ENCODE measurements around the gene EVC2. TPM values are rescaled to one million over a fixed set of nuclear protein-coding genes. Genes with fewer than 3 reads are reported as not detected.

Gene EVC2
- total and polyA plus RNA-seq, 2 of the 4 experiments (the other 2 are of a cell fraction) = 2.7 to 5.9 TPM

DNA sequence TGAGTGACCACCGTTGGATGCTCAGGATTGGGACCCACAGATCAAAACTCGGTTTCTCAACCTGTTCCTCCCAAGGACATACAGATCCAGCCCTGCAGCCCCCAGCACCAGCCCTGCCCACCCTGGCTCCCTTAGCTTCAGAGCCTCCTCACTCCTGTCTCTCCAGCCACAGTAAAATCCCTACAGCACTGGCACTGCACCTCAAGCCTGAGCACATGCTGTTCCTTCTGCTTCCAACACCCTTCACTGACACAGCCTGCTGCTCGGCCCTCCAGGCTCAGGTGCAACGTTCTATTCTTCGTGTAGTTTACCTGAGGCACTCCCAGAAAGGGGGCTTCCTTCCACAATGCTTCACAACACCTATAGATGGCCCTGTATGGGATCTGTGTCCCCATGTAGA lies 163.6 kb downstream of the EVC2 start:
- no peak overlapping the region for H4K5ac ChIP-seq (ENCODE audit: low read depth, low read length)
- H3K4me2 ChIP-seq (ENCODE audit: low read depth, low read length) = no peak overlapping the region
- H3K14ac ChIP-seq (replicated peaks; ENCODE audit: low read depth, low read length) = no peak overlapping the region
- CTCF ChIA-PET = no interaction called here
- H3K56ac ChIP-seq (ENCODE audit: extremely low read depth, insufficient read depth, low read length) = no peak overlapping the region
- no peaks in the 10 kb centered on the region for H3K79me1 ChIP-seq (ENCODE audit: low read depth in 1 of 2, low read length in 2 of 2)
- TF ChIP-seq, protein P1, sequence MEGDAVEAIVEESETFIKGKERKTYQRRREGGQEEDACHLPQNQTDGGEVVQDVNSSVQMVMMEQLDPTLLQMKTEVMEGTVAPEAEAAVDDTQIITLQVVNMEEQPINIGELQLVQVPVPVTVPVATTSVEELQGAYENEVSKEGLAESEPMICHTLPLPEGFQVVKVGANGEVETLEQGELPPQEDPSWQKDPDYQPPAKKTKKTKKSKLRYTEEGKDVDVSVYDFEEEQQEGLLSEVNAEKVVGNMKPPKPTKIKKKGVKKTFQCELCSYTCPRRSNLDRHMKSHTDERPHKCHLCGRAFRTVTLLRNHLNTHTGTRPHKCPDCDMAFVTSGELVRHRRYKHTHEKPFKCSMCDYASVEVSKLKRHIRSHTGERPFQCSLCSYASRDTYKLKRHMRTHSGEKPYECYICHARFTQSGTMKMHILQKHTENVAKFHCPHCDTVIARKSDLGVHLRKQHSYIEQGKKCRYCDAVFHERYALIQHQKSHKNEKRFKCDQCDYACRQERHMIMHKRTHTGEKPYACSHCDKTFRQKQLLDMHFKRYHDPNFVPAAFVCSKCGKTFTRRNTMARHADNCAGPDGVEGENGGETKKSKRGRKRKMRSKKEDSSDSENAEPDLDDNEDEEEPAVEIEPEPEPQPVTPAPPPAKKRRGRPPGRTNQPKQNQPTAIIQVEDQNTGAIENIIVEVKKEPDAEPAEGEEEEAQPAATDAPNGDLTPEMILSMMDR (conservative IDR thresholded peaks at IDR 0.05; ENCODE audit: low read depth, low read length) = no peak
- TF ChIP-seq ELK1 (IDR thresholded peaks at IDR 0.05; ENCODE audit: borderline replicate concordance, low read depth, low read length) (no peak), POLR2A (IDR thresholded peaks at IDR 0.05; ENCODE audit: low read depth, low read length) (no peak), CEBPB (IDR thresholded peaks at IDR 0.05; ENCODE audit: low read depth, low read length) (no peak), FOS (IDR thresholded peaks at IDR 0.05; ENCODE audit: low read depth, low read length) (no peak), RFX5 (IDR thresholded peaks at IDR 0.05; ENCODE audit: low read depth, low read length) (no peak), MXI1 (IDR thresholded peaks at IDR 0.05; ENCODE audit: borderline replicate concordance, low read depth, low read length) (no peak), BHLHE40 (IDR thresholded peaks at IDR 0.05; ENCODE audit: low read depth, low read length) (no peak), MAFK (IDR thresholded peaks at IDR 0.05; ENCODE audit: low read depth, low read length) (no peak), NFE2L2 (IDR thresholded peaks at IDR 0.05; ENCODE audit: low read depth, low read length) (no peak), RAD21 (IDR thresholded peaks at IDR 0.05; ENCODE audit: low read length) (no peak), RCOR1 (IDR thresholded peaks at IDR 0.05; ENCODE audit: insufficient replicate concordance, low read length) (no peak), SMC3 (IDR thresholded peaks at IDR 0.05; ENCODE audit: low read depth, low read length) (no peak)
- TF ChIP-seq, protein P2, sequence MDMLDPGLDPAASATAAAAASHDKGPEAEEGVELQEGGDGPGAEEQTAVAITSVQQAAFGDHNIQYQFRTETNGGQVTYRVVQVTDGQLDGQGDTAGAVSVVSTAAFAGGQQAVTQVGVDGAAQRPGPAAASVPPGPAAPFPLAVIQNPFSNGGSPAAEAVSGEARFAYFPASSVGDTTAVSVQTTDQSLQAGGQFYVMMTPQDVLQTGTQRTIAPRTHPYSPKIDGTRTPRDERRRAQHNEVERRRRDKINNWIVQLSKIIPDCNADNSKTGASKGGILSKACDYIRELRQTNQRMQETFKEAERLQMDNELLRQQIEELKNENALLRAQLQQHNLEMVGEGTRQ (IDR thresholded peaks at IDR 0.05; ENCODE audit: low read depth, low read length) = no peak
- H3K36me3 ChIP-seq (ENCODE audit: control insufficient read depth, insufficient read depth, low read length) = peaks cover 1% of the 10 kb centered on the region; the same call in 1 of the 2 replicates
- no peak overlapping the region for H3K4ac ChIP-seq (ENCODE audit: low read depth, low read length)
- no peak overlapping the region for H3K23ac ChIP-seq (ENCODE audit: low read depth, low read length)
- intact Hi-C loops (cut with micrococcal nuclease) = no loop called here
- H3K27ac ChIP-seq (ENCODE audit: insufficient read depth, low read length) = no peak overlapping the region
- no CpG with 5 or more reads among the region's 5 CpGs for WGBS, 2 experiments (ENCODE audit: extremely low coverage in 2 of 2, insufficient read length in 1 of 2)
- no peak overlapping the region for H4K8ac ChIP-seq (ENCODE audit: low read depth in 2 of 2, low read length in 2 of 2)
- H4K91ac ChIP-seq (ENCODE audit: insufficient read depth, low read depth, low read length) = no peak overlapping the region
- no peak for DNase-seq
- no peak overlapping the region for H2AFZ ChIP-seq (replicated peaks; ENCODE audit: low read length, poor library complexity)
- H2AK5ac ChIP-seq (ENCODE audit: low read depth, low read length) = no peak overlapping the region
- H2BK120ac ChIP-seq (ENCODE audit: low read depth, low read length) = no peak overlapping the region
- dilution Hi-C loops (cut with HindIII; ENCODE audit: low sequenced_read_pairs, unreplicated experiment) = no loop called here
- H3K4me1 ChIP-seq (ENCODE audit: control insufficient read depth, insufficient read depth, low read length) = no peaks in the 10 kb centered on the region
- no peaks in the 10 kb centered on the region for H4K20me1 ChIP-seq (ENCODE audit: insufficient read depth, low read length)
- H3K9me3 ChIP-seq (ENCODE audit: control insufficient read depth, insufficient read depth, low read length) = no peaks in the 10 kb centered on the region
- ATAC-seq (ENCODE audit: low read depth) = no peak
- no peak overlapping the region for H3K4me3 ChIP-seq (ENCODE audit: insufficient read depth, low read depth, low read length)
- H3K9me1 ChIP-seq (ENCODE audit: insufficient read depth, low read length) = no peaks in the 10 kb centered on the region; the same call in 1 of the 2 replicates
- H3K9ac ChIP-seq (ENCODE audit: low read depth, low read length) = no peak overlapping the region
- in situ Hi-C loops (cut with MboI; ENCODE audit: low sequenced_read_pairs) = no loop called here
- no peak overlapping the region for H2BK15ac ChIP-seq (ENCODE audit: low read depth, low read length)
- no peaks in the 10 kb centered on the region for H3K27me3 ChIP-seq (ENCODE audit: control insufficient read depth, insufficient read depth, low read length)
- H2BK5ac ChIP-seq (ENCODE audit: low read depth, low read length, poor library complexity, severe bottlenecking) = no peak overlapping the region
- no peak overlapping the region for H2BK20ac ChIP-seq (ENCODE audit: low read depth, low read length)
- no peak overlapping the region for H3K18ac ChIP-seq (ENCODE audit: low read depth, low read length)
- no TSS peak for BruUV-seq (replicated peaks)
- H2AK9ac ChIP-seq (replicated peaks; ENCODE audit: low read depth, low read length, poor library complexity) = no peak overlapping the region
- POLR2A ChIA-PET (ENCODE audit: unreplicated experiment) = no interaction called here

Measured in IMR-90 (cell line).